ENCODE measurements around the gene LHCGR. TPM values are rescaled to one million over a fixed set of nuclear protein-coding genes. Genes with fewer than 3 reads are reported as not detected.

LHCGR gene
- total and polyA plus RNA-seq, 2 of the 13 experiments (the other 11 are each of a cell fraction or from before 2014, with no cell fraction given), result not detected

- TF ChIP-seq, protein P1, sequence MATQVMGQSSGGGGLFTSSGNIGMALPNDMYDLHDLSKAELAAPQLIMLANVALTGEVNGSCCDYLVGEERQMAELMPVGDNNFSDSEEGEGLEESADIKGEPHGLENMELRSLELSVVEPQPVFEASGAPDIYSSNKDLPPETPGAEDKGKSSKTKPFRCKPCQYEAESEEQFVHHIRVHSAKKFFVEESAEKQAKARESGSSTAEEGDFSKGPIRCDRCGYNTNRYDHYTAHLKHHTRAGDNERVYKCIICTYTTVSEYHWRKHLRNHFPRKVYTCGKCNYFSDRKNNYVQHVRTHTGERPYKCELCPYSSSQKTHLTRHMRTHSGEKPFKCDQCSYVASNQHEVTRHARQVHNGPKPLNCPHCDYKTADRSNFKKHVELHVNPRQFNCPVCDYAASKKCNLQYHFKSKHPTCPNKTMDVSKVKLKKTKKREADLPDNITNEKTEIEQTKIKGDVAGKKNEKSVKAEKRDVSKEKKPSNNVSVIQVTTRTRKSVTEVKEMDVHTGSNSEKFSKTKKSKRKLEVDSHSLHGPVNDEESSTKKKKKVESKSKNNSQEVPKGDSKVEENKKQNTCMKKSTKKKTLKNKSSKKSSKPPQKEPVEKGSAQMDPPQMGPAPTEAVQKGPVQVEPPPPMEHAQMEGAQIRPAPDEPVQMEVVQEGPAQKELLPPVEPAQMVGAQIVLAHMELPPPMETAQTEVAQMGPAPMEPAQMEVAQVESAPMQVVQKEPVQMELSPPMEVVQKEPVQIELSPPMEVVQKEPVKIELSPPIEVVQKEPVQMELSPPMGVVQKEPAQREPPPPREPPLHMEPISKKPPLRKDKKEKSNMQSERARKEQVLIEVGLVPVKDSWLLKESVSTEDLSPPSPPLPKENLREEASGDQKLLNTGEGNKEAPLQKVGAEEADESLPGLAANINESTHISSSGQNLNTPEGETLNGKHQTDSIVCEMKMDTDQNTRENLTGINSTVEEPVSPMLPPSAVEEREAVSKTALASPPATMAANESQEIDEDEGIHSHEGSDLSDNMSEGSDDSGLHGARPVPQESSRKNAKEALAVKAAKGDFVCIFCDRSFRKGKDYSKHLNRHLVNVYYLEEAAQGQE (IDR thresholded peaks at IDR 0.05; ENCODE audit: borderline replicate concordance in 1 of 2, low read depth in 1 of 2, low read length in 2 of 2), result no peak
- TF ChIP-seq ZNF234 (CRISPR knock-in tag; conservative IDR thresholded peaks at IDR 0.05) (no peak), TBL1XR1 (IDR thresholded peaks at IDR 0.05; ENCODE audit: borderline replicate concordance, low read length, partially characterized antibody) (no peak), FOXM1 (CRISPR knock-in tag; IDR thresholded peaks at IDR 0.05) (no peak), CBX1 (IDR thresholded peaks at IDR 0.05; ENCODE audit: low read depth) (no peak), SMAD1 (CRISPR knock-in tag; IDR thresholded peaks at IDR 0.05; ENCODE audit: borderline replicate concordance, low read depth) (no peak)
Measured at GRCh38 chr2:48790407-48791170, 35.1 kb upstream of the LHCGR start (continued).

DNA sequence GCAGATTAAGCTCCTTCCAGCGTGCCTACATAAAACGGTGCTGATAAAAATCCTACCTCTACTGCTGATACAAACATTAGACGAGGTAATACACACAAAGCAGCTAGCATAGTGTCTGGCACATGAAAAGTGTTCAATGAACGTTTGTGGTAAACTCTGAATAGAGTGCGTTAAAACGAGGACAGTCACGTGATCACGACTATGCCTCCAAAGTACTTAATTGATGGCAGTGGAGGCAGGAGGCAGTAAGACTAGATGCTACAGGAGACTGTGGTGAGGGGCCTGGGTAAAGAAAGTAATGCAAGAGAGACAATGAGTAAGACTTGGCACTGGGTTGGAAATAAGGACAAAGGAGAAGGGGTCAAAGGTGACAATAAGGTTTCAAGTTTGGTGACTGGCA, 32.1 kb upstream of the LHCGR start:
- Histone ChIP-seq H3K4me1 (ENCODE audit: insufficient read depth, low read length) (no peaks in the 10 kb centered on the region), H2AFZ (ENCODE audit: low read length) (no peak overlapping the region), H3K79me2 (ENCODE audit: insufficient read depth, low read length) (no peaks in the 10 kb centered on the region), H3K4me3 (replicated peaks in 1 of 3; ENCODE audit: insufficient read depth in 1 of 3, low read depth in 2 of 3, low read length in 3 of 3) (no peak overlapping the region), H3K27ac (ENCODE audit: extremely low read length, insufficient read depth, low read length) (no peak overlapping the region), H3K4me2 (ENCODE audit: low read depth, low read length) (no peak overlapping the region), H3K9ac (ENCODE audit: insufficient read depth, low read depth, low read length) (no peak overlapping the region), H4K20me1 (ENCODE audit: insufficient read depth, low read length) (no peaks in the 10 kb centered on the region), H3K36me3 (replicated peaks in 1 of 2; ENCODE audit: control insufficient read depth in 1 of 2, insufficient read depth in 2 of 2, low read length in 2 of 2) (no peaks in the 10 kb centered on the region), H3K27me3 (ENCODE audit: control insufficient read depth in 1 of 2, insufficient read depth in 2 of 2, low read length in 2 of 2) (no peaks in the 10 kb centered on the region), H3K9me3 (ENCODE audit: low read length) (no peaks in the 10 kb centered on the region)
- ChIA-PET POLR2A (no interaction called here), CTCF (ENCODE audit: low intra/inter-chr PET ratio, low total read pairs) (no interaction called here)
- 18% methylated on average over 8 of the region's 8 CpGs for WGBS (ENCODE audit: low lambda C conversion rate)
- in situ Hi-C loops (cut with HindIII; ENCODE audit: extremely low pct_ligation_motif_present, low pct_unique_long_range_greater_than_20kb) (no loop called here), intact Hi-C loops (cut with micrococcal nuclease; ENCODE audit: unreplicated experiment) (no loop called here)
- TF ChIP-seq RAD51 (IDR thresholded peaks at IDR 0.05; ENCODE audit: borderline replicate concordance) (peak; percentile 90), REXO4 (CRISPR knock-in tag; IDR thresholded peaks at IDR 0.05; ENCODE audit: borderline replicate concordance) (no peak)
- TF ChIP-seq, protein P2, sequence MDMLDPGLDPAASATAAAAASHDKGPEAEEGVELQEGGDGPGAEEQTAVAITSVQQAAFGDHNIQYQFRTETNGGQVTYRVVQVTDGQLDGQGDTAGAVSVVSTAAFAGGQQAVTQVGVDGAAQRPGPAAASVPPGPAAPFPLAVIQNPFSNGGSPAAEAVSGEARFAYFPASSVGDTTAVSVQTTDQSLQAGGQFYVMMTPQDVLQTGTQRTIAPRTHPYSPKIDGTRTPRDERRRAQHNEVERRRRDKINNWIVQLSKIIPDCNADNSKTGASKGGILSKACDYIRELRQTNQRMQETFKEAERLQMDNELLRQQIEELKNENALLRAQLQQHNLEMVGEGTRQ (IDR thresholded peaks at IDR 0.05; ENCODE audit: low read depth, low read length), result peak; percentile 69; the same call in 1 of the 2 replicates
- TF ChIP-seq, protein P2 (CRISPR knock-in tag; IDR thresholded peaks at IDR 0.05; ENCODE audit: borderline replicate concordance), result no peak
- DNase-seq (ENCODE audit: low spot score), result no peak
- ATAC-seq, result no peak
- no peak for FAIRE-seq
- no TSS peak for BruUV-seq (replicated peaks)

All from HepG2 (cell line).